22Rv1 (cell line): Measurements from ENCODE around the gene EXOG.

Source experiments
- H3K27ac ChIP-seq: fragments of 450-650 bp; 2 replicates; pipeline ENCODE4 v1.5.1; 2017
- ZFX ChIP-seq: fragments of 450-650 bp; IDR thresholded peaks from 2 replicates; pipeline ENCODE4 v1.6.1; 2017; ENCODE audit warnings: antibody characterized with exemption, borderline replicate concordance
- TF ChIP-seq, protein P1 (sequence below): fragments of 450-650 bp; IDR thresholded peaks from 2 replicates; pipeline ENCODE4 v1.5.1; 2017; ENCODE audit warnings: mild to moderate bottlenecking

The EXOG gene

DNA sequence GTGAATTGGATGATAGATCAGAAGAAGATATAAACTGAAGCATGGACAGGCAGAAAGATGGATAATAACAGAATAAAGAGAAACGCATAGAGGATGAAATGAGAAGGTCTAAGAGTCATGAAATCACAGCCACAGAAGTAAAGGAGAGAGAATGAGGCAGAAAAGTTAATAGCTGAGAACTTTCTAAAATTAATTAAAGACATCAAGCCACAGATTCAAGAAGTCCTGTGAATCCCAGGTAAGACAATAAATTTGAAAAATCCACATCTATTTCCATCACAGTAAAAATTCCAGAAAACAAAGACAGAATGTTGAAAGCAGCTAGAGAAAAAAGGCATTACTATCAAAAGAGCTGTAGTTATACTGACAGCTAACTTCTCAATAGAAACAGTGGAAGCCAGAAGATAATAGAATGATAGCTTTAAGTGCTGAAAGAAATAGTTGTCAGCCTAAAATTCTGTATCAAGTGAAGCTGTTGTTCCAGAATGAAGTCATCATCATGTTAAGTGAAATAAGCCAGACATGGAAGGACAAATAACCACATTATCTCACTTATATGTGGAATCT, 30.5 kb upstream of the EXOG start:
- no peak for TF ChIP-seq ZFX
- TF ChIP-seq, protein P1, sequence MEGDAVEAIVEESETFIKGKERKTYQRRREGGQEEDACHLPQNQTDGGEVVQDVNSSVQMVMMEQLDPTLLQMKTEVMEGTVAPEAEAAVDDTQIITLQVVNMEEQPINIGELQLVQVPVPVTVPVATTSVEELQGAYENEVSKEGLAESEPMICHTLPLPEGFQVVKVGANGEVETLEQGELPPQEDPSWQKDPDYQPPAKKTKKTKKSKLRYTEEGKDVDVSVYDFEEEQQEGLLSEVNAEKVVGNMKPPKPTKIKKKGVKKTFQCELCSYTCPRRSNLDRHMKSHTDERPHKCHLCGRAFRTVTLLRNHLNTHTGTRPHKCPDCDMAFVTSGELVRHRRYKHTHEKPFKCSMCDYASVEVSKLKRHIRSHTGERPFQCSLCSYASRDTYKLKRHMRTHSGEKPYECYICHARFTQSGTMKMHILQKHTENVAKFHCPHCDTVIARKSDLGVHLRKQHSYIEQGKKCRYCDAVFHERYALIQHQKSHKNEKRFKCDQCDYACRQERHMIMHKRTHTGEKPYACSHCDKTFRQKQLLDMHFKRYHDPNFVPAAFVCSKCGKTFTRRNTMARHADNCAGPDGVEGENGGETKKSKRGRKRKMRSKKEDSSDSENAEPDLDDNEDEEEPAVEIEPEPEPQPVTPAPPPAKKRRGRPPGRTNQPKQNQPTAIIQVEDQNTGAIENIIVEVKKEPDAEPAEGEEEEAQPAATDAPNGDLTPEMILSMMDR = no peak
- H3K27ac ChIP-seq = no peak overlapping the region

GRCh38 chr3:38468765-38469164, 27.4 kb upstream of the EXOG start:
- no peak for TF ChIP-seq ZFX
- TF ChIP-seq, protein P1 = no peak
- no peak overlapping the region for H3K27ac ChIP-seq

- TF ChIP-seq, protein P1 = no peak
- no peak overlapping the region for H3K27ac ChIP-seq
Observed at GRCh38 chr3:38469852-38470251, 26.3 kb upstream of the EXOG start.

DNA sequence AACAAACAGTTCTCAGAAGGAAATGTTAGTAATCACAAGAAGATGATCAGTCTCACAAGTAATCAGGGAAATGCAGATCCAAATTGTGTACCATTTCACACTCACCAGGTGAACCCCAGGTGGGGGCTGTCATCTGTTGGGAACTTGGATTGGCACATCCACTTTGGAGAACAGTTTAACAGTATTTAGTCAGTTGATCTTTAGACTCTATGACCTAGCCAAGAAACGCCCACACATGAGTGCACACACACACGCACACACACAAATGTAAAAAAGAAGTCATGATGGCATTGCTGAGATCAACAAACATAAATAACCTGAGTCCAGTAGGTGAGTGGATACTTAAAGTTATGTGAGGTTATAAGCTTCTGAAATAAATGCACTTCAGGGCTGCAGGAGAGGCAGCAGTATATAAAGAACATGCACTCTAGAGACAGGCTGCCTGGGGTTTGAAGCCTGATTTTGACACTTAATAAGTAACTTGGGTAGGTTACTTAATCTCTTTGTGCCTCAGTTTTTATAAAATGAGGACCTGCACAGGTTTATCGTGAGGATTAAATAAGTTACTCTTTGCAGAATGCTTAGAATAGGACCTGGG, 24.8 kb upstream of the EXOG start:
- TF ChIP-seq, protein P1 = no peak
- TF ChIP-seq ZFX = no peak

DNA sequence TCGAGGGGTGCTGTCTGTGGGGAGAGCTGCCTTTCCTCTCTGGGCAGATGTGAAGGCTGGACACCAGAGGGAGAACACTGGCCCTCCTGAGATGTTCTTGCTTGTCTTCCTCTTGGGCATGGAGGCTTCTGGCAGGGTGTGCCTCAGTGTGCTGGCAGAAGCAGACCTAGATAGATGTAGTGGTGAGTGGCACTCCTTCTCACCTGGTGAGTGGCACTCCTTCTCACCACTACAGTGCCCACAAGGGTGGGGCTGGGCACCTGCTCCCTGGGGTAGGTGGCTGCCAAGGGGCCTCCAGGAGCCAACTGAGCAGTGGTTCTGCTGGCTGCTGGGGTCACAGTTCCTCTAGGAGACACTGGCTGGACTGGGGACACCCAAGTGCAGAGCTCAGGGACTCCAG, 23.8 kb upstream of the EXOG start:
- TF ChIP-seq, protein P1 = no peak
- no peak for TF ChIP-seq ZFX
- no peak overlapping the region for H3K27ac ChIP-seq

More for the DNA sequence above, 24.8 kb upstream of the EXOG start:
- H3K27ac ChIP-seq = no peak overlapping the region

DNA sequence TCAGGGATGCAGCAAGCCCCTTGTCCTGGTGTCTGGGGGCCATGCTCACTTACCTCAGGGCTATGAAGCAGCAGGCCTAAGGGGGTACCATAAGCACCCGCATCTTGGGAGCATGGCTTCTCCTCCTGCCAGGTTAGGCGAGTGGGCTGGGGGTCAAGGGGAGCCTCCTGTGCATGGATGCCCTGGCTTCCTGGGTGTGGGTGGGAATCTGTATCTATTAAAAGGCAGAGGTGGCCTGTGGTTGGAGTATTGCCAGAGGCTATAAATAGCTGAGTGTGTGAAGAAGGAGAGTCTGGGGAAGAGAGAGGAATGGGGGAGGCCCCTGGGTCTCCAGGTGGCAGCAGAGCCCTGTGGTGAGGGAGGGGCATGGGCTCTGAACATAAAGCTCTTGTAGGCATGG, 22.9 kb upstream of the EXOG start:
- no peak for TF ChIP-seq ZFX
- TF ChIP-seq, protein P1 = no peak
- no peak overlapping the region for H3K27ac ChIP-seq

DNA sequence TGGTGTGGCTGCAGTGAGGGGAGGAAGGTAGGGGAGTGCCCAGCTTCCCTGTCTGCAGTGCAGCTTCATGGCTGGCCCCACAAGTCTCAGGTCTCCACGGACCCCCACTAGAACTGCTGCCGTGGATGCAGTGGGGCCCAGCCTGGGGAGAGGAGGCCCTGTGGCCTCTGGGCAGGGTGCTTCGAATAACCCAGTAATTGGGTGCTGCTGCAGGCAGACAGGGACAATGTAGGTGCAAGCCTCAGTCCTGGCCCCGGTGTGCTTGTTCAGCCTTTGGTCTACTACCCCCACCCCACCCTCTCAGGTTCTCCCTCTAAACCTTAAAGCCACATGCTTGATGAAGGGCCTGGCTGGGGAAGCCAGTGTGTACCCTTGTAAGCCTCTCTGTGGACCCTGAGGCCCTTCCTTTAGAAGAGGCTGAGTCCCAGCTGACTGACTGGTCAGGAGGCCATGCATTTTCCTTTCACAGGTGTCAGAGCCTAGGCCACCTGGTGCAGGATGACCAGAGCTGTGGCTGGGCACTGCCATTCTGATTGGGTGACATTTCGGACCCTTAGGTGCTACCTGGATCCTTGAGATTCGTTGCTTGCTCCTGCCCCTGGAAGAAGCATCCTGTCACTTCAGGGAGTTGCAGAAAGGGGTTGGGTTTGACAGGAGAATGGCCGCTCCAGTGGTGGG, 21.1 kb upstream of the EXOG start:
- H3K27ac ChIP-seq = no peak overlapping the region
- TF ChIP-seq, protein P1 = no peak
- TF ChIP-seq ZFX = no peak
